ENCODE measurements around the gene FXR2. TPM values are rescaled to one million over a fixed set of nuclear protein-coding genes. Genes with fewer than 3 reads are reported as not detected.

Gene FXR2
- total RNA-seq, 1 donor from 2014 or later: 53.7 TPM

- DNase-seq (ENCODE audit: low spot score): no peak
- Mint-ChIP-seq H3K4me3 (ENCODE audit: unreplicated experiment) (no peak overlapping the region), H3K36me3 (ENCODE audit: low read depth) (peaks cover 6% of the 10 kb centered on the region), H3K27ac (ENCODE audit: unreplicated experiment) (no peak overlapping the region), H3K27me3 (ENCODE audit: low read depth) (no peaks in the 10 kb centered on the region), H3K4me1 (ENCODE audit: low read depth) (peaks cover 13% of the 10 kb centered on the region), H3K9me3 (ENCODE audit: low read depth) (no peaks in the 10 kb centered on the region)
- no peak for TF ChIP-seq CTCF (IDR thresholded peaks at IDR 0.05)
Observed at GRCh38 chr17:7550344-7550743, 64.4 kb downstream of the FXR2 start.

GRCh38 chr17:7549401-7550055, 65.2 kb downstream of the FXR2 start:
- no peaks in the 10 kb centered on the region for H3K9me3 Mint-ChIP-seq (ENCODE audit: low read depth)
- peak overlapping the region; percentile 59 for H3K27ac Mint-ChIP-seq (ENCODE audit: unreplicated experiment)
- H3K27me3 Mint-ChIP-seq (ENCODE audit: low read depth): no peaks in the 10 kb centered on the region
- H3K4me3 Mint-ChIP-seq (ENCODE audit: unreplicated experiment): peak overlapping the region; percentile 66
- peaks cover 6% of the 10 kb centered on the region for H3K36me3 Mint-ChIP-seq (ENCODE audit: low read depth)
- no peak for DNase-seq (ENCODE audit: low spot score)
- peak; percentile 14 for TF ChIP-seq CTCF (IDR thresholded peaks at IDR 0.05)
- peaks cover 13% of the 10 kb centered on the region for H3K4me1 Mint-ChIP-seq (ENCODE audit: low read depth)

- no peaks in the 10 kb centered on the region for H3K9me3 Mint-ChIP-seq (ENCODE audit: low read depth)
- DNase-seq (ENCODE audit: low spot score): no peak
- H3K36me3 Mint-ChIP-seq (ENCODE audit: low read depth): peaks cover 6% of the 10 kb centered on the region
- peak within 1 kb of the TSS; percentile 70 for H3K4me3 Mint-ChIP-seq (ENCODE audit: unreplicated experiment)
- H3K27ac Mint-ChIP-seq (ENCODE audit: unreplicated experiment): peak within 1 kb of the TSS; percentile 59
- H3K27me3 Mint-ChIP-seq (ENCODE audit: low read depth): no peaks in the 10 kb centered on the region
- peak; percentile 65 for TF ChIP-seq CTCF (IDR thresholded peaks at IDR 0.05)
- peaks cover 13% of the 10 kb centered on the region for H3K4me1 Mint-ChIP-seq (ENCODE audit: low read depth)
Observed at GRCh38 chr17:7548585-7549400, 65.9 kb downstream of the FXR2 start, which contains the start of gene TNFSF12. TNFSF12 (plus strand) TSS chr17:7549058; CDS start chr17:7549154, 96 bp downstream.

GRCh38 chr17:7544911-7545310, 69.8 kb downstream of the FXR2 start:
- Mint-ChIP-seq H3K27me3 (ENCODE audit: low read depth) (peaks cover 13% of the 10 kb centered on the region), H3K36me3 (ENCODE audit: low read depth) (no peaks in the 10 kb centered on the region), H3K9me3 (ENCODE audit: low read depth) (no peaks in the 10 kb centered on the region), H3K4me1 (ENCODE audit: low read depth) (peaks cover 13% of the 10 kb centered on the region), H3K4me3 (ENCODE audit: unreplicated experiment) (no peak overlapping the region), H3K27ac (ENCODE audit: unreplicated experiment) (no peak overlapping the region)
- DNase-seq (ENCODE audit: low spot score): no peak
- no peak for TF ChIP-seq CTCF (IDR thresholded peaks at IDR 0.05)

Other genes starting within 250 kb of the FXR2 start
- gene TNK1, start 233.8 kb downstream of the FXR2 start, total RNA-seq: 0.22 to 0.72 TPM in 2 of 3 replicates, not detected in the other
- gene PLSCR3, start 220.4 kb downstream of the FXR2 start, total RNA-seq: 79.8 to 82.6 TPM (median 81.5 TPM) in 3 replicates
- 32.8 to 42.8 TPM (median 34.3 TPM) in 3 replicates for gene TMEM256, start 210.8 kb downstream of the FXR2 start, total RNA-seq
- 45.2 to 49.8 TPM (median 46.7 TPM) in 3 replicates for gene NLGN2, start 207.1 kb downstream of the FXR2 start, total RNA-seq
- gene SPEM1, start 194.6 kb downstream of the FXR2 start, total RNA-seq: not detected in 3 replicates
- not detected in 3 replicates for gene SPEM2, start 189.3 kb downstream of the FXR2 start, total RNA-seq
- not detected in 3 replicates for gene SPEM3, start 186.0 kb downstream of the FXR2 start, total RNA-seq
- 6.9 to 9.1 TPM (median 7.7 TPM) in 3 replicates for gene TMEM102, start 179.5 kb downstream of the FXR2 start, total RNA-seq
- 5.0 to 6.0 TPM (median 5.1 TPM) in 3 replicates for gene FGF11, start 175.4 kb downstream of the FXR2 start, total RNA-seq
- gene CHRNB1, start 169.8 kb downstream of the FXR2 start, total RNA-seq: 12.2 to 14.0 TPM (median 12.6 TPM) in 3 replicates
- 50.9 to 51.9 TPM (median 51.0 TPM) in 3 replicates for gene ZBTB4, start 135.3 kb downstream of the FXR2 start, total RNA-seq
- gene SLC35G6, start 133.5 kb downstream of the FXR2 start, total RNA-seq: not detected in 3 replicates
- gene POLR2A, start 130.5 kb downstream of the FXR2 start, total RNA-seq: 113 to 121 TPM (median 115 TPM) in 3 replicates
- gene TNFSF12, start 65.8 kb downstream of the FXR2 start, total RNA-seq: 12.1 to 23.3 TPM (median 23.0 TPM) in 3 replicates
- 0.48 to 1.9 TPM (median 1.7 TPM) in 3 replicates for gene TNFSF13, start 56.1 kb downstream of the FXR2 start, total RNA-seq
- gene SENP3, start 53.0 kb downstream of the FXR2 start, total RNA-seq: 45.3 to 57.8 TPM (median 49.4 TPM) in 3 replicates
- 1.2 to 3.3 TPM (median 2.6 TPM) in 3 replicates for gene CD68, start 35.3 kb downstream of the FXR2 start, total RNA-seq
- 33.1 to 47.8 TPM (median 35.9 TPM) in 3 replicates for gene MPDU1, start 31.0 kb downstream of the FXR2 start, total RNA-seq
- 0.32 to 0.39 TPM in 2 of 3 replicates, not detected in the other for gene SOX15, start 24.8 kb downstream of the FXR2 start, total RNA-seq
- gene SAT2, start 12.9 kb upstream of the FXR2 start, total RNA-seq: 82.1 to 85.0 TPM (median 84.9 TPM) in 3 replicates
- gene SHBG, start 15.2 kb upstream of the FXR2 start, total RNA-seq: 0.67 to 1.2 TPM (median 0.92 TPM) in 3 replicates
- 0.77 to 2.2 TPM (median 0.90 TPM) in 3 replicates for gene ATP1B2, start 36.0 kb upstream of the FXR2 start, total RNA-seq
- 74.5 to 77.7 TPM (median 74.9 TPM) in 3 replicates for gene TP53, start 72.6 kb upstream of the FXR2 start, total RNA-seq
- gene WRAP53, start 73.6 kb upstream of the FXR2 start, total RNA-seq: 6.5 to 12.6 TPM (median 7.1 TPM) in 3 replicates
- 4.1 to 6.5 TPM (median 6.4 TPM) in 3 replicates for gene EFNB3, start 90.3 kb upstream of the FXR2 start, total RNA-seq
- not detected in 3 replicates for gene DNAH2, start 102.8 kb upstream of the FXR2 start, total RNA-seq
- 36.6 to 38.2 TPM (median 37.4 TPM) in 3 replicates for gene KDM6B, start 219.3 kb upstream of the FXR2 start, total RNA-seq
- gene TMEM88, start 240.2 kb upstream of the FXR2 start, total RNA-seq: 1.6 to 1.9 TPM (median 1.8 TPM) in 3 replicates
- 52.9 to 94.6 TPM (median 57.5 TPM) in 3 replicates for gene NAA38, start 242.7 kb upstream of the FXR2 start, total RNA-seq
- gene CYB5D1, start 243.1 kb upstream of the FXR2 start, total RNA-seq: 6.9 to 10.5 TPM (median 8.6 TPM) in 3 replicates